ENCODE results near the gene CDHR4.
"Not testable (repeated sequence)": the region's sequence is repeated elsewhere in the genome, so short reads cannot be mapped to it uniquely, and the experiment has no call there.

Gene CDHR4

DNA sequence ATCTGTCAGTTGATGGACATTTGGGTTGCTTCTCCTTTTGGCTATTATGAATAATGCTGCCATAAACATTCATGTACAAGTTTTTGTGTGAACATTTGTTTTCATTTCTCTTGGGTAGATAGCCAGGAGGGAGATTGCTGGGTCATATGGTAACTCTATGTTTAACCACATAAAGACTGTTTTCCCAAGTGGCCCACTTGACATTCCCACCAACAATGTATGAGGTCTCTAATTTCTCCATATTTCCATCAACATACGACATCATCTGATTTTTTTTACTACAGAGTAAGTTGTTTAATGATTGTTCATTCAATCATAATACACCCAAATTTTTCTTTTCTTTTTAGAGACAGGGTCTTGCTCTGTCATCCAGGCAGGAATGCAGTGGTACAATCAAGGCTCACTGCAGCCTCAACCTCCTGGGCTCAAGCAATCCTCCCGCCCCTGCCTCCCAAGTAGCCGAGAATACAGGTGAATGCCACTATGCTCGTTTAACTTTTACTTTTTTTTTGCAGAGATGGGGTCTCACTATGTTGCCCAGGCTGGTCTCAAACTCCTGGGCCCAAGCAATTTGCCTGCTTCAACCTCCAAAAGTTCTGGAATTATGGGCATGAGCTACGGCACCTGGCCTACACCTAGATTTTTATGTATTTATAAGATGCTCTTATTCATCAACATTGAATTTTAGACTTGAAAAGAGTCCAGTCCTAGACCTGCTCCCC lies 20.2 kb downstream of the CDHR4 start:
- DNase-seq, result no peak

DNA sequence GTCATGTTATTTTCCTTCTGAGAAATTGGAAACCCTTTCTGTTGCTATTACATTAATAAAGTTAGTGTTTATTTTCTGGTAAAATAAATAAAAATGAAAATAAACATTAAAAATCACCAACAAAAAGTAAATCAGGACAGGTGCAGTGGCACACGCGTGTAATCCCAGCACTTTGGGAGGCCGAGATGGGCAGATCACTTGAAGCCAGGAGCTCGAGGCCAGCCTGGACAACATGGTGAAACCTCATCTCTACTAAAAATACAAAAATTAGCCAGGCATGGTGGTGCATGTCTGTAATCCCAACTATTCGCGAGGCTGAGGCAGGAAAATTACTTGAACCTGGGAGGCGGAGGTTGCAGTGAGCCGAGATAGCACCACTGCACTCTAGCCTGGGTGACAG lies 23.6 kb downstream of the CDHR4 start:
- DNase-seq, result not testable (repeated sequence)

DNA sequence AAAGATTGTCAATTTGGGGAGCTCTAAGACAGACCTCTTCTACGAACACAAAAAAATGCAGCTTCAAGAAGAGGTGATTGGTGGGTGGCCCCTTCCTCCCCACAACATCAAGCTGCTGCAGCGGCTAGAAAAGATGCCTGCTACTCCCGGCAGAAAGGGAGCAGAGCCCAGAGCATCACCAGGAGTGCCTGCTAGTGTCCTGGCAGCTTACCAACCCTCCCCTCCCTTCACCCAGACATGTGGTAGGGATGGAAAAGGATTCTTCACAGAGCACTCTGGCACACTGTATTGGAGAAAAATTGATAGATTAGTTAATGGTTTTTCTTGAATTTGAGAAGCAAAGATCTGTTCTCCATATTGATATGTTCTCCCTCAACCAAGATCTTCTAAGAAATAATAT lies 24.1 kb downstream of the CDHR4 start:
- DNase-seq, result no peak

DNA sequence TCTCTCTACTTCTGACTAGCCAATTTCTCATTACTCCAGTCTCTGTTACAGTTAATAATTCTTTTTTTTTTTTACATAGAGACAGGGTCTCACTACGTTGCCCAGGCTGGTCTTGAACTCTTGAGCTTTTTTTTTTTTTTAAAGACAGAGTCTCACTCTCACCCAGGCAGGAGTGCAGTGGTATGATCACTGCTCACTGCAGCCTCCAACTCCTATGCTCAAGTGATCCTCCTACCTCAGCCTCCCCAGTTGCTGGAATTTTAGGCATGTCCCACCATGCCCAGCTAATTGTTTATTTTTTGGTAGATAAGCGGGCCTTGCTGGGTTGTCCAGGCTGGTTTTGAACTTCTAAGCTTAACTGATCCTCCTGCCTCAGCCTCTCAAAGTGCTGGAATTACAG lies 27.0 kb downstream of the CDHR4 start:
- DNase-seq, result no peak

DNA sequence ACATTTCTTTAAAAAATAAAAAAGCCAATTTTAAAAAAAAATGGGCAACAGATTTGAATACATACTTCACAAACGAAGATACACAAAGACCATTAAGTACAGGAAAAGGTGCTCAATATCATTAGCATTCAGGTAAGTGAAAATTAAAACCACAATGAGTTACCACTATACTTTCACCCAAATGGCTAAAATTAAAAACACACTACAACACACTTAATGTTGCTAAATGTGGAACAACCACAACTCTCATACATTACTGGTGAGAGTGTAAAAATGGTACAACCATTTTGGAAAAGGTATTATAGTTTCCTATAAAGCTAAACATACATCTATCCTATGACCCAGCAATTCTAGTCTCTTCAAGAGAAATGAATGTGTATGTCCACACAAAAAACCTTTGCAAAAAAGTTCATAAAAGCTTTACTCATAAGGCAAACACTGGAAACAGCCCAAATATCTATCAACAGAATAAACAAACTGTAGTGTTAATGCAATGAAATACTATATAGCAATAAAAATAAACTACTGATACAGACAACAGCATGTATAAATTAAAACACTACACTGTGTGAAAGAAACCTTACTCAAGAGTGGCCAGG lies 28.2 kb downstream of the CDHR4 start:
- no peak for DNase-seq

DNA sequence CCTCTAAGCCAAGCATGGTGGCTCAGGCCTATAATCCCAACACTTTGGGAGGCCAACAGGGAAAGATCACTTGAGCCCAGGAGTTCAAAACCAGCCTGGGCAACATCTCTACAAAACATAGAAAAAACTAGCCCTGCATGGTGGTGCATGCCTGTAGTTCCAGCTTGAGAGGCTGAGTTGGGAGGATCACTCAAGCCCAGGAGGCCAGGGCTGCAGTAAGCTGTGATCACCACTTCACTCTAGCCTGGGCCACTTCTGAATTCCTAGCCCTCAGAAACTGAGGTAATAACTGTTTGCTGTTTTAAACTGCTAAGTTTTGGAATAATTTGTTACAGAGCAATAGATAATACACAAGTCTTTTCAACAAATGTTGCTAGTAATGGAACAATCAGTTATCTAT lies 29.7 kb downstream of the CDHR4 start:
- DNase-seq, result no peak

DNA sequence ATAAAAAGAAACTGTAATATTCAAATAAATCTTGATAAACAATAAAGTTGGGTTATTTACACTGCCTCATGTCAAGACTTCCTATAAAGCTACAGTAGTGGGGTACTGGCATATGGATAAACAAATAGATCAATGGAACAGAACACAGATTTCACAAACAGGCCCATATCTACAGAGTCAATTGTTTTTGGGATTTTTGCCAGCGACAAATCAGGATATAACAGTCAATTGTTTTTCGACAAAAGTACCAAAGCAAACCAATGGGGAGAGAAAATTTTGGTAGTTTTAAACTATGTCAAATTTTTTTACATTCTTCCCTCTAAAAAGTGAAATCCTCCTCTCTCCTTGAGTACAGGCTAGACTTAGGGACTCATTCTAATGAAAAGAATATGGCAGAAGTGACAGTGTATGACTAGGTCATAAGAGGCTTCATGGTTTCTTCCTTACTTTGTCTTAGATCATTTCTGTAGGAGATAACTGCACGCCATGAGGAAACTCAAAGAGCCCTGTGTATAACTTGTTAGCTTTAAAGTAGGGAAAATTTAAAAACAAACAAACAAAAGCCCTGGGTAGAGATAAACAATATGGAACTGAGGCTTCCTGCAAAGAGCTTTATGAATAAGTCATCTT lies 30.3 kb downstream of the CDHR4 start:
- DNase-seq, result no peak

DNA sequence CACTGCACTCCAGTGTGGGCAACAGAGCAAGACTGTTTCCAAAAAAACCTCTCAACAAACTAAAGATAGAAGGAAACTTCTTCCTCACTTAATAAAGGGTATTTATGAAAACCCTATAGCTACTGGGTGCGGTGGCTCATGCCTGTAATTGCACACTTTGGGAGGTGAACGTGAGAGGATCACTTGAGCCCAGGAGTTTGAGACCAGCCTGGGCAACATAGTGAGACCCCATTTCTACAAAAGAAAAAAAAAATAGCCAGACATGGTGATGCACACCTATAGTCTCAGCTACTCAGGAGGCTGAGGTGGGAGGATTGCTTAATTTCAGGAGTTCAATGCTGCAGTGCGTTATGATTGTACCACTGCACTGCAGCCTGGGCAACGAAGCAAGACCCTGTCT lies 35.7 kb downstream of the CDHR4 start:
- DNase-seq, result no peak

DNA sequence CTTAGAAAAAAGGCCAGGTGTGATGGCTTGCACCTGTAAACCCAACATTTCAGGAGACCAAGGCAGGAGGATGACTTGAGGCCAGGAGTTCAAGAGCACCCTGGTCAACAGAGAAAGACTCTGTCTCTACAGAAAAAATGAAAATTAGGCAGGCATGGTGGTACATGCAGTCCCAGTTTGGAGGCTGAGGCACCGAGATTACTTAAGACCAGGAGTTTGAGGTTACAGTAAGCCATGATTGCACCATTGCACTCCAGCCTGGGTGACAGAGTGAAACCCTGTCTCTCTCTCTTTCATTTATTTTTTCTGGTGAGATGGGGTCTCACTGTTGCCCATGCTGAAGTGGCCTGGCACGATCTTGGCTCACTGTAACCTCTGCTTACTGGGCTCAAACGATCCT lies 38.0 kb downstream of the CDHR4 start:
- DNase-seq, result no peak

DNA sequence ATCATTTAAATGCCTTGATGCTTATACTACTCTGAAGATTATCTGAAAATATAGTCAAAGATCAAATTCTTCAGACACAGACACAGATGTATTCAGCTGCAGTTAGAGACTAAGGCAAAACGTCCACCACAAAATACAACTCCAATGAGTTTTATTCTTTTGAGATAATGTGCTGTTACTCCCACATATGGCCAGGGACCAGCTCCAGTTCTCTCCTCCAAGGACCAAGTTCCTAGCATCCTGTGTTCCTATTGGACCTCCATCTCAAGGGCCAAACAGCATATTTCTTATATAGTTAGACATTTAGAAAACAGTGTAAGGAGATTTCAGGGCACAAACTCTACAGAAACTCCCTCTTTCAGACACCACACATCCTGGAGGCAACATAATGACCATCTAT lies 40.4 kb downstream of the CDHR4 start:
- DNase-seq, result no peak

DNA sequence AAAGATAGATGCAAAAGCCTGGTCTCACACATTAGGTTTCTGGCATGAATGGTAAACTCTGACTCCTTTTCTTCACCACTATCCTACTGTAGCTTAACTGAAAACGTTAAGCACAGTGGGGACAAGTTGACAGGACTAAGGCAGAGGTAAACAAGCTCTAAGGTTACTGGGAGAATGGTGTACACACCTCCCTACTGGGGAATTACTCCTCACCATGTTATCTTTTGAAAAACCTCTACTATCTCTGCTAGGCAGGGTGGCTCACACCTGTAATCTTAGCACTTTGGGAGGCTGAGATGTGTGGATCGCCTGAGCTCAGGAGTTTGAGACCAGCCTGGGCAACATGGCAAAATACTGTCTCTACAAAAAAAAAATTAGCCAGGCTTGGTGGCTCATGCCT lies 42.5 kb downstream of the CDHR4 start:
- no peak for DNase-seq

DNA sequence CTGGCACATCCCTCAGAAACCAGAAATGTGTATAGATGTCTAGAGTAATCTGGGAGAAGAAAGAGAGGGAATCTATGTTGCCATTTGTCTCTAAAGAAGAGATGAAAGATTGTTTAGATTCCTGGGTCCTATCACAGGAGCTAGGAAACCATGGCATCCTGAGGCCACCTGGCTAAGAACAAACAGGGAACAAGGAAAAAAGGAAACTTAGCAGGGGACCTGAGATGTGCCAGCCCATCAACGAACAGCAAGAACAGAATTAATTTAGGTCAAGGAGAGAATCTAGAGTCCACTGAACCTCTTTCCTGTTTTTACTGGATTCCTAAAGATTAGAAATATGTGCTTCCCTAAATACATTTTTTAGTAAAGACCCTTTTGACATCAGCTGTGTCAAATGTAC lies 43.6 kb downstream of the CDHR4 start:
- DNase-seq, result no peak

DNA sequence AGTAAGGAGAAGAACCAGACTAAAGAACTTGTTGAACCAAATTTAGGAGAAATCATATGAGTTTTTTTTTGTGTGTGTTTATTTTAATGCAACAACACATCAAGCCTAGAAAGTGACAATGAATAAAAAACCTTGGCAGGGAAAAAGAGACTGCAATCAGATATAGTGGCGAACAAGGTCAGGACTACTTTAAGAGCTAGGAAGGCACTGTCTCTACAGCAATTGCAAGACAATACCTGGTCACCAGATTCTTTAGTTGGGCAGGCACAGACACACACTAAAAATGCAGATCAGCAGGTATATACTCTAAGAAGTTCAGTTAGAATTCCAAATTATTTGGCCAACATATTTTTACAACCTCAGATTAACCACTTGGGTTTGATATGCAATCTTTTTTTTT lies 45.1 kb downstream of the CDHR4 start:
- DNase-seq, result no peak

DNA sequence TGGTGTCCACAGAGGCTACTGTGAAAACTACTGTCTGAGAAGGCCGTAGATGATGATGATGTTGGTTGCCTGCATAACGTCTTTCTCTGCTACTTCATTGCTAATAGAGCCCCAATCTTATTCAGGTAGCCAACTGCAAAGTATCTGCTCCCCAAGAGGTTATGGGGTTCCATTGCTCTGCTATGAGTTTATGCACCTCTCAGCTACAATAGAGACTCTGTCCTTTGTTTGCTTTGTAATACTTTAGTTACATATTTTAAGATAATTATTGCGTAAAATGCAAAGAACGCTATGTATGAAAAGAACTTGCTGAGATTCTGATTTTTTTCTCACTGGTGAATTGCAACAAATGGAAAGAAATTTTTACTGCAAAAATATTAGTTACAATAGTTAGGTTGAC lies 48.2 kb downstream of the CDHR4 start:
- DNase-seq, result no peak

DNA sequence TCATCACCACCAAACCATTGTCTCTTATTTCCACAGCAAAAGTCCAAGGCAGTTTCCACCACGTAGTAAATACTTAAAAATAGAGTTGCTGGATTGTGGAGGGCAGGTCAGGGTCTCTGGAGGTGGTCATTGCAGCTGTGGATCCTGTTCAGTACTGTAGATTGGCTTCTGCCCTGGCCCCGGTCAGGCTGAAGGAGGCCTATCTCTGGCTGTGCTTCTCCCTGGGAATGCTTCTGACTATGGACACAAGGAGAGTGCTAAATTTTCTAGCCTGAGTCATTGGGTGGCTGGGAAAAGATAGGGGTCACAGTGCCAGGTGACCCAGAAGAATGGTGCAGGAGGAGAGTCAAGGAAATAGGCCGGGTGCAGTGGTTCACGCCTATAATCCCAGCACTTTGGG lies 49.6 kb downstream of the CDHR4 start:
- DNase-seq, result no peak

DNA sequence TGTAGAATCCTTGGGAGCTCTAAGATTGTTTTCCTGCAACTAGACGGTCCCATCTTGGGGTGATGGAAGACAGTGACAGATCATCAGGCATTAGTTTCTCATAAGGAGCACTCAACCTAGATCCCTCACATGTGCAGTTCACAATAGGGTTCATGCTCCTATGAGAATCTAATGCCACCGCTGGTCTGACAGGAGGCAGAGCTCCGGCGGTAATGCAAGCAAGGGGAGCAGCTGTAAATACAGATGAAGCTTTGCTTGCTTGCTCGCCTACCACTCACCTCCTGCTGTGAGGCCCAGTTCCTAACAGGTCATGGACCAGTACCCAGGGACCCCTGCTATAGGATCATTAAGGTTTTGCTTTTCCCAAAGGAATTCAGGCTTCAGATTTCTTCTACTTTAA lies 50.8 kb downstream of the CDHR4 start:
- not testable (repeated sequence) for DNase-seq

DNA sequence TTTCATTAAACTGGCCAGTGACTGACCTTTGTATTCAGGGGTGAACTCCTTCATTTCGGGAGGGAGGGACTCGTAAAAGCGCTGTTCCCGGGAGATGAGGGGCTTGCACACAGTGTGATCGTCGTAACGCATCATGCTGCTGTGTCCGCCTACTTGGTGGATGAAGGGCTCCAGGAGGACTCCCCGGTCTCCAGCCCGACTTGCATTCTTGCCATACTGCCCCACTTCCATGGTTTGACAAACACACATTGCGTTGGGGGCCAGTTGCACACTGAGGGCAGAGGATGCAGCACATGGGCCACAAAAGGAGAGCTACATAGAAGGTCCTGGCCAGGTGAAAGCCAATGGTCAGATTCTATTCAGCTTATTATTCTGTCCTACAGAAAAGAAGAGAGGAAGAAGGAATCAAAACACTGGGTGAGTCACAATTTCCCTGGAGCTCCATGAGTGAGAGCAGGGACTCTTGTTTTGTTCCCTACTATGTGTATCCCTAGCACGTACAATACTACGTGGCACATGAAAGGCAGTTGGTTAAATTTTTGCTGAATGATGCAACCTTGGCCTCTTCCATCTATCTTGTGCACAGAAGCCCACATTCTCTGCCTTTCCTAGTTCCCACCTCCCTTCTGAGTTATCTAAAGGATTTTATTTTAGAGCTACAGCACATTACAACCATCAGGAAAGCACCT lies 51.7 kb downstream of the CDHR4 start:
- DNase-seq, result no peak

DNA sequence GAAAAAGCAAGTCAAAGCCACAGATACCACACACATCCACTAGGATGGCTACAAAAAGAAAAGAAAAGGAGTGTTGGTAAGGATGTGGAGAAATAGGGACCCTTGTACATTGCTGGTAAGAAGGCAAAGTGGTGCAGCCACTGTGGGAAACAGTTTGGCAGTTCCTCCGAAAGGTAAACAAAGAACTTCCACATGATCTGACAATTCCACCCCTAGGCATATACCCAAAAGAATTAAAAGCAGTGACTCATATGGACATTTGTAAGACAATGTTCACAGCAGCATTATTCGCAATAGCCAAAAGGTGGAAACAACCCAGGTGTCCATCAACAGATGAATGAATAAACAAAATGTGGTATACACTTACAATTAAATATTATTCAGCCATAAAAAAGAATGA lies 53.7 kb downstream of the CDHR4 start:
- no peak for DNase-seq
